Endothelial cell of umbilical vein (primary cell): ENCODE measurements around the gene CRY2. TPM values are rescaled to one million over a fixed set of nuclear protein-coding genes. Genes with fewer than 3 reads are reported as not detected.

Experiments
- BruUV-seq: library from RNA; stranded (reverse); fragments of 400-500 nt; replicated peaks from 2 replicates; lab custom pipeline; 2021; lab: Mats Ljungman, UMichigan
- CTCF ChIA-PET: fragments of 300-600, 350-600 bp; sonication (Branson Sonifier 250); formaldehyde crosslinking; loops from one replicate; lab custom pipeline; 2021; ENCODE audit warnings: antibody characterized with exemption, inconsistent platforms; lab: Charles Lee
- POLR2A ChIA-PET: fragments of 300-600, 350-600 bp; sonication (Branson Sonifier 250); formaldehyde crosslinking; loops from one replicate; lab custom pipeline; 2021; ENCODE audit warnings: antibody characterized with exemption, inconsistent platforms; lab: Charles Lee
- DNase-seq: peaks from one replicate; pipeline ENCODE4 v3.0.0-alpha.2; 2011; ENCODE audit warnings: low read depth, low spot score
- FAIRE-seq: peaks from 2 replicates; lab custom pipeline; 2011; peaks lifted over from hg19 to GRCh38; lab: Jason Lieb, UNC
- H2AFZ ChIP-seq: 2 replicates; pipeline ENCODE4 v1.6.0; 2012; ENCODE audit warnings: low read depth, low read length, control low read depth, inconsistent platforms
- H3K27ac ChIP-seq: 2 replicates; pipeline ENCODE4 v1.5.1; 2011; ENCODE audit warnings: low read depth, mild to moderate bottlenecking, control low read depth, low read length, moderate library complexity; ENCODE audit not compliant: insufficient read depth
- H3K27me3 ChIP-seq, 2 experiments: 2 replicates each; pipeline versions ENCODE4 v1.6.0 to v1.6.1; 2011; ENCODE audit warnings: low read length in 2 of 2, mixed read lengths in 1 of 2; ENCODE audit not compliant: control insufficient read depth in 2 of 2, insufficient read depth in 2 of 2
- H3K36me3 ChIP-seq, 2 experiments: 2 replicates in 1 of 2; 3 replicates in 1 of 2; pipeline ENCODE4 v1.5.1; 2011; ENCODE audit warnings: low read length in 2 of 2, mild to moderate bottlenecking in 1 of 2, moderate library complexity in 1 of 2; ENCODE audit not compliant: control insufficient read depth in 2 of 2, insufficient read depth in 2 of 2; ENCODE audit errors: extremely low read depth in 1 of 2
- H3K4me1 ChIP-seq: 3 replicates; pipeline ENCODE4 v1.5.1; 2011; ENCODE audit warnings: mild to moderate bottlenecking, low read length; ENCODE audit not compliant: control insufficient read depth, insufficient read depth; ENCODE audit errors: extremely low read depth
- H3K4me2 ChIP-seq: 2 replicates; pipeline ENCODE4 v1.6.1; 2011; ENCODE audit warnings: low read length, control low read depth, mixed read lengths; ENCODE audit not compliant: insufficient read depth
- H3K4me3 ChIP-seq, 3 experiments: fragments of 200-600 bp in 1 of 3; sonication (generic), shearing (Covaris generic) in 1 of 3; replicated peaks in 1 of 3; 2 replicates each; pipeline ENCODE4 v1.5.1; 2011 to 2016; ENCODE audit warnings: control low read depth in 3 of 3, low read length in 3 of 3, mild to moderate bottlenecking in 2 of 3, inconsistent platforms in 1 of 3, low read depth in 1 of 3, moderate library complexity in 1 of 3; ENCODE audit not compliant: insufficient read depth in 1 of 3
- H3K79me2 ChIP-seq: 2 replicates; pipeline ENCODE4 v1.6.0; 2012; ENCODE audit warnings: low read length, inconsistent platforms; ENCODE audit not compliant: control insufficient read depth, insufficient read depth
- H3K9ac ChIP-seq: replicated peaks from 2 replicates; pipeline ENCODE3; 2011; ENCODE audit warnings: low read length, control low read depth; ENCODE audit not compliant: insufficient read depth; ENCODE audit errors: extremely low read depth
- H3K9me1 ChIP-seq: replicated peaks from 3 replicates; pipeline ENCODE4 v1.6.0; 2011; ENCODE audit warnings: mild to moderate bottlenecking, low read length; ENCODE audit not compliant: control insufficient read depth, insufficient read depth; ENCODE audit errors: extremely low read depth
- H3K9me3 ChIP-seq: replicated peaks from 2 replicates; pipeline ENCODE4 v1.5.1; 2012; ENCODE audit warnings: low read length, inconsistent platforms; ENCODE audit not compliant: control insufficient read depth, insufficient read depth
- H4K20me1 ChIP-seq: replicated peaks from 2 replicates; pipeline ENCODE3; 2011; ENCODE audit warnings: mild to moderate bottlenecking, low read length; ENCODE audit not compliant: control insufficient read depth, insufficient read depth; ENCODE audit errors: extremely low read depth
- CTCF ChIP-seq, 2 donors: IDR thresholded peaks; 1 replicate in 1 of 2; 2 replicates in 1 of 2; pipeline ENCODE4 v1.5.1; 2011; ENCODE audit warnings: low read length in 2 of 2, mild to moderate bottlenecking in 2 of 2, moderate library complexity in 2 of 2, control low read depth in 1 of 2, inconsistent platforms in 1 of 2, low read depth in 1 of 2; ENCODE audit not compliant: insufficient read depth in 1 of 2; ENCODE audit errors: extremely low read depth in 1 of 2
- EZH2 ChIP-seq: IDR thresholded peaks from 2 replicates; pipeline ENCODE4 v1.6.1; 2012; ENCODE audit warnings: borderline replicate concordance, low read depth, mild to moderate bottlenecking, moderate library complexity, low read length, inconsistent platforms; ENCODE audit not compliant: severe bottlenecking
- FOS ChIP-seq: IDR thresholded peaks from 2 replicates; pipeline ENCODE4 v1.6.1; 2011; ENCODE audit warnings: mild to moderate bottlenecking, low read length, moderate library complexity, borderline replicate concordance; ENCODE audit not compliant: insufficient read depth
- GATA2 ChIP-seq: IDR thresholded peaks from 2 replicates; pipeline ENCODE4 v1.7.0; 2011; ENCODE audit warnings: low read depth, mild to moderate bottlenecking, moderate library complexity, mixed read lengths, low read length; ENCODE audit not compliant: insufficient read length, insufficient read depth
- JUN ChIP-seq: IDR thresholded peaks from 2 replicates; pipeline ENCODE4 v1.6.1; 2011; ENCODE audit warnings: borderline replicate concordance, low read depth; ENCODE audit not compliant: insufficient read length, insufficient read depth
- MYC ChIP-seq: IDR thresholded peaks from one replicate; pipeline ENCODE4 v1.6.1; 2011; ENCODE audit warnings: mild to moderate bottlenecking, low read depth, low read length
- POLR2A ChIP-seq: IDR thresholded peaks from 2 replicates; pipeline ENCODE4 v1.6.1; 2012; ENCODE audit warnings: low read depth, mild to moderate bottlenecking, control low read depth, low read length
- POLR2AphosphoS5 ChIP-seq: IDR thresholded peaks from 2 replicates; pipeline ENCODE4 v1.6.1; 2012; ENCODE audit warnings: low read depth, mild to moderate bottlenecking, control low read depth, low read length, moderate library complexity; ENCODE audit not compliant: insufficient read depth
- dilution Hi-C: fragments of 300-500 bp; cut with MboI; formaldehyde crosslinking; loops from one replicate; pipeline ENCODE4 v1.15.0; 2019; ENCODE audit warnings: low sequenced_read_pairs; ENCODE audit not compliant: extremely low pct_ligation_motif_present
- intact Hi-C: fragments of 100-400 bp; cut with micrococcal nuclease; formaldehyde crosslinking; loops from one replicate; pipeline ENCODE4 v1.10.0; 2022
- polyA plus RNA-seq, 4 experiments: library from polyadenylated mRNA; depleted of rRNA in 3 of 4; stranded (reverse) in 3 of 4; unstranded in 1 of 4; fragments of >200 nt; gene quantifications; 2 replicates each; pipeline versions ENCODE4 v1.2.1 to v1.2.3, GENCODE V29; 2011 to 2012; ENCODE audit warnings: missing spikeins in 1 of 4
- total RNA-seq: library from RNA; stranded (reverse); gene quantifications from 2 replicates; pipeline ENCODE4 v1.2.3, GENCODE V29; 2021
- TF ChIP-seq, protein P1 (sequence below): IDR thresholded peaks from 2 replicates; pipeline ENCODE4 v1.6.1; 2011; ENCODE audit not compliant: insufficient read depth, insufficient read length

CRY2 gene
- total and polyA plus RNA-seq, 2 donors (not counting 3 experiments of a cell fraction or from before 2014, with no cell fraction given) = 7.7 to 11.7 TPM

DNA sequence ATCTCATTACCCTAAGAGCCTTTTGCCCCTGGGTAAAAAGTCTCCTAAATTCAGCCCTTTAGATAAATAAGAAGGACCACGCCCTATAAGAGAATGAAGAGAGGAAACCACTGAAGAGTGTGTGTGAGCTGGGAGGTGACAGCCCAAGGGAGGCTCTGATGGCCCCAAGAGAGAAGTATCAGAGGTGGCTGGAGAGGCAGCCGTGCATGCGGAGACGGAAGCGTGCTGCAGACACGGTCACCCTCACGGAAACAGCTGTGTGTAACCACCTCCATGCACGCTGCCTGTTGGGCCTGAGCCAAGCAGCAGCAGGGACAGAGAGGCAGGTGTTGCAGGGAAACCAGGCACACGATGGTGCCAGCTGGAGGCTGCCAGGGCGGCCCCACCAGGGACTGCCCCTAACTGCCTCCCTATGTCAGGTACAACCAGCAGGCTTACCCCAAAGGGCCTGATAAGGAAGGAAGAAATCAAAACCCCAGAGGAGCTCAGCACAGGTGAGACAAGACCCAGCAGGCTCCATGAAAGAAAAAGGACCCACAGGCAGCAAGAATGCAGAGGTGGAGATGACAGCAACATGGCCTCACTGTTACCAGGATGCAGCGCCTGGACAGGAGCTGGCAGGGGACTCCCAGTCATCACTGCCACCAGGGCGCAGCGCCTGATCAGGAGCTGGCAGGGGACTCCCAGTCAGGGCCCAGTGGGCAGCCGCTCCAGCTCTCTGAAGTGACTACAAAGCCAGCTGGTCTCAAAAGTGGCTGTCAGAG lies 82.9 kb downstream of the CRY2 start:
- Histone ChIP-seq H3K36me3 (peaks cover 0 to 24% of the 10 kb centered on the region in 2 experiments), H3K27me3 (no peaks in the 10 kb centered on the region), H3K4me3 (no peak overlapping the region), H3K79me2 (no peaks in the 10 kb centered on the region), H3K9ac (no peak overlapping the region), H2AFZ (no peak overlapping the region), H3K9me3 (no peaks in the 10 kb centered on the region), H4K20me1 (no peaks in the 10 kb centered on the region), H3K9me1 (no peaks in the 10 kb centered on the region), H3K4me2 (no peak overlapping the region), H3K4me1 (no peaks in the 10 kb centered on the region), H3K27ac (no peak overlapping the region)
- DNase-seq (no peak), FAIRE-seq (no peak)
- TF ChIP-seq CTCF (IDR thresholded peaks at IDR 0.05; ENCODE audit: extremely low read depth in 1 of 2, insufficient read depth in 1 of 2, low read depth in 1 of 2, low read length in 2 of 2) (no peak), MYC (no peak), POLR2A (no peak), FOS (no peak), JUN (no peak), POLR2AphosphoS5 (no peak), EZH2 (no peak), GATA2 (no peak)
- TF ChIP-seq, protein P1, sequence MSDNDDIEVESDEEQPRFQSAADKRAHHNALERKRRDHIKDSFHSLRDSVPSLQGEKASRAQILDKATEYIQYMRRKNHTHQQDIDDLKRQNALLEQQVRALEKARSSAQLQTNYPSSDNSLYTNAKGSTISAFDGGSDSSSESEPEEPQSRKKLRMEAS = no peak
- intact Hi-C loops = no loop called here
- ChIA-PET POLR2A (no interaction called here), CTCF (interaction anchor here (0.9 to 1.6 kb wide), 2 partner anchors 10 to 35 kb away, joined by 4 to 5 read pairs; no protein-coding TSS in a partner anchor)
- dilution Hi-C loops = no loop called here
- no TSS peak for BruUV-seq
